HTR-8/SVneo (cell line): Measurements from ENCODE around the gene CTNNA2.

Experiments
- DNase-seq: peaks from one replicate; pipeline ENCODE4 v3.0.0; 2011; ENCODE audit warnings: low spot score, mixed read lengths; ENCODE audit not compliant: insufficient read length
- FAIRE-seq: peaks from 2 replicates; lab custom pipeline; 2011; peaks lifted over from hg19 to GRCh38; lab: Jason Lieb, UNC

CTNNA2 gene

DNA sequence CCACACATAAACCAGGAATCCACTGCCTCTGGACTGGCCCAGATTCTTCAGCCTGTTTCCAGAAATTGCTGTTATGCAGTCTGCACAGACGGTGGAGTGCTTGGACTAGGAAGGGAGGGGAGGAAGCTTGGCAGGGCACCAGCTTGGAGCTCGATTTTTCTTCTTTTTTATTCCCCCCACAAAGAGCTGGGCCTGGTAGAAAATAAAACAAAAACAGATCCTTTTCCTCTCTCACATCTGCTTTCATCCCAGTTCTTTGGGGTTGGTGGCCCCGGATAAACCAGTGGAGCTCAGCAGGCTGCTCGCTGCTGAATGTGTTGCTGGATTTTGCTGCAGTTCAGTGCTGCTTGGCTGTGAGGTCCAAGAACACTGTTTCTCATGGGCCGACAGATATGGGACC lies 775.7 kb downstream of the CTNNA2 start:
- DNase-seq (no peak), FAIRE-seq (no peak)

- DNase-seq: no peak
- FAIRE-seq: no peak
Measured at GRCh38 chr2:80291656-80292055, 778.8 kb downstream of the CTNNA2 start.

DNA sequence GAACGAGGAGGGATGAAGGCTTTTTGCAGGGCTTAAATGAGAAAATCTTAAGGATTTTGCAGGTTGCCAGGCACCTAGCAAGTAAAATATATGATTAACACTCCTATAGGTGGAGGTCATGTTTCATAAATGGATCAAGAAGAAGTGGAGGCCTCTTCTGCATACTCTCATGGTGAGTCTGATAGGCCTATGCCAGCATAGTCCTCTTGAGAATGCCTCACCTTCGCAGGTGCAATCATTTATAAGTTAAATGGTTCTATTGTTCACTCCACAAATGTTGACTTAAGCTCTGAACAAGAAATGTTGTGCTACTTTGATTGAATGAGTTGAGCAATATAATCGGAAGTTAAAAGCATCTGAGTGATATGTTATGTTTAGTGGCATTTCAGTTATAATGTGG lies 779.6 kb downstream of the CTNNA2 start:
- no peak for DNase-seq
- FAIRE-seq: no peak

DNA sequence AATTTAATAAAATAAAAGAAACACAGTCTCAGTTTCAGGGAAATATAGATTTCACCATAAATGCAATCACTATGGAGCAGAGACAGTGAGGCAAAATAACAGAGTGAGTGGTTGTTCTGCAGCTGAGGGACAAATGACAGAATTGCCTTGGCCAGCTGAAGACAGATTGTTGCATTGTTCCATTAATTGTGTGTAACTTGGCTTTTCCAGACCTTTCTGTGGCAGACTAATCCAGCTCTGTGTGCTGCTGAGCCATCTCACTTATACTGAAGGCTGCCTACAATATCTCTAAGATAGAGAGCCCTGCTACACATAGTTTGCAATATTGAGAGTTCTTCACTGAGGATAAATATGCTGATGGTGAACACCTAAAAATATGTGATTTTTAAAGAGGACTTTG lies 780.2 kb downstream of the CTNNA2 start:
- FAIRE-seq (no peak), DNase-seq (no peak)

DNA sequence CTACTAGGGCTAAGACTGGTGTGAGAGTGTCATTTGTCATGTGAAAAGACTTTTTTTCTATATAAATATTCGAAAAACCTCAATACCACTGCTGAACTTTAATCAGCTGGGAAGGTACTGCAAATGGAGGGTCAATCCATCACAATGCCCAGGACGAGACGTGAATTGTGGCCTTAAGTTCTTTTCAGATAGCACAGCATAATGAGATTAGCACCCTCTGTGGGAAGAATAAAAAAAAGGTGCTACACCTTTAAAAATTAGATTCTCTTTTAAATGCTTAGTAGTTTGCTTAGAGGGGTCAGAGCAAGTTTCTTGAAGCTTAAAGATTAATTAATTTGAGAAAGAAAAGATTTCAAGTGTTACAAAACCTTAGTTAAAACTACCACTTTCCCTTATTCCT lies 786.1 kb downstream of the CTNNA2 start:
- FAIRE-seq (no peak), DNase-seq (no peak)

GRCh38 chr2:80299661-80300060 lies 786.8 kb downstream of the CTNNA2 start:
- no peak for DNase-seq
- FAIRE-seq: no peak

DNA sequence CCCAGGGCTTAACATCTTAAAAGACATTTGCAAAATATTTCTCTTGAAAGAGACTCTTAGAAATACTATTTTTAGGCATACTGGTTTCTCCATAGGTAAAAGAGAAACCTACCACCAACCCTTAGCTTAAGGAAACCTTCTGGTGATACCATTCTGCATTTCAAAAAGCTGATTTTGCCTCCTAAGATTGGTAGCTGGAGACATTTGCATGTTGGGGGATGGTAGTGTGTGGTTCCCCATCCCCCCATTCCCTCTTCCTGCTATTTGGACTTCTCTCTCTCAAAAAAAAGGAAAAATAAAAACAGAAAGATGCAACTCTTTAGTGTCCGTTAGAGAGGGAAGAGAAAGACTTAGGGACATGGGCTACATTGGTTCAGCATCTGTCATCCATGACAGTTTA lies 787.5 kb downstream of the CTNNA2 start:
- FAIRE-seq: no peak
- no peak for DNase-seq

DNA sequence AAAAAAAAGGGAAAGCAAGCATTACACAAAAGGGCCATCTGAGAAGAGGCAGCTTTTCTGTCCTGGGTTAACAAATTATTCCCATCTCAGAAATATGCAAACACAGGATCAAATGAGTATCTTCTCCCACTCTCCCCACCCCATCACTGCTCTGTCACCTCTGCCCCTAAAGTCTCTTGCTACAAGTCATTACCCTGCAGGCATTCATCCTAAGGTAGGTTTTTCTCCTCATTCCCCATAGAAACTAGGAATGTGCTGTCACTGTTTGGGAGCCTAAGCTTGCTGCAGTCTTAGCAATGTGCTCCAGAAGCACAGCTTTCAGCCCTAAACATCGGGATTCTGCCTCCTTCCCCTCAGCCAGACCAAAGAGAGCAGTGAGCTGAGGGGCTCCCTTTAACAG lies 788.1 kb downstream of the CTNNA2 start:
- DNase-seq (no peak), FAIRE-seq (no peak)

GRCh38 chr2:80302001-80302313 lies 789.1 kb downstream of the CTNNA2 start:
- no peak for DNase-seq
- no peak for FAIRE-seq

GRCh38 chr2:80302314-80303005 lies 789.6 kb downstream of the CTNNA2 start:
- no peak for FAIRE-seq
- DNase-seq: no peak

- DNase-seq: no peak
- FAIRE-seq: no peak
Measured at GRCh38 chr2:80303006-80303908, 790.4 kb downstream of the CTNNA2 start.

DNA sequence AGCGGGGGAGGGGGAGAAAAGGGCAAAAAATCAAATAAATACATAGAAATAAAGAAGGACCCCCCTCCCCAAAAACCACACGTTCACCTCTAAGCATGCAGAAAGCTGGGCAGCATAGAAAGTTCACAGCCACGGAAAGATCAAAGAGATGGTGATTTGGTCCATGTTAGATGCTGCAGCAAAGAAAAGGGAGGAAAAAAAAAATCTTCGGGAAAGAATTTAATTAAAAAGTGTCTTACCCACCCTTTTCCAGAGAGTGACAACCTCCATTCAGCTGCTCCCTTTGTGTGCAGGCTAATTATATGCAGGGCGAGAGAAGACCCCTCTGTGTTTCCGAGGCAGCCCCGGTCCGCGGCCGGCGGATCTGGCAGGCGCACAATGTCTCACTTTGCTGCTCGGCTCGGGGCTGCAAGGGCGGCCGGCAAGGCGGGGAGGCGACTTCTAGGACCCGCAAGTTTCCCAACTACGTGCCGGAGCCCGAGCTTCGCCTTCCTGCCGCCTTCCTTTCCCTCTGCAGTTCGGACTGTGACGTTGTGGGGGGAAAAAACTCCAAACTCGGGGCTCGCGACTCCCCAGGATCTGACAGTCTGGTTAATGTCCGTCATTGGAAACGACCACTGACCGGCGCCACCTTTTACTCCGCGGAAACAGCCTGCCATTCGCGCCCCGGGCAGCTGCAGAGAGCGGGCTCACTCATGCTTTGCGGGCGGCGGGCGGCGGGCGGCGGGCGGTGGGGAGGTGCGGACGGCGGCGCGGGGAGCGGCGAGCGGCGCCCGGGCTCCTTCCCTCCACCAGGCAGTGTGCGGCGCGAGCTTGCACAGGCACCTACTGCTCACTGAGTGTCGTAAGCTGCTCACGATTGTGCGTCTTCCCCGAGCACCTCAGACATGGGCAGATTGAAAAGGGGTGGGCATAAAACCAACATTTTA lies 791.3 kb downstream of the CTNNA2 start, which contains the start of gene LRRTM1:
LRRTM1 (minus strand) TSS at position 844 of the 929 bp plus-strand sequence. CDS start 933 bp downstream, outside the sequence.
- peak; percentile 12 for DNase-seq

DNA sequence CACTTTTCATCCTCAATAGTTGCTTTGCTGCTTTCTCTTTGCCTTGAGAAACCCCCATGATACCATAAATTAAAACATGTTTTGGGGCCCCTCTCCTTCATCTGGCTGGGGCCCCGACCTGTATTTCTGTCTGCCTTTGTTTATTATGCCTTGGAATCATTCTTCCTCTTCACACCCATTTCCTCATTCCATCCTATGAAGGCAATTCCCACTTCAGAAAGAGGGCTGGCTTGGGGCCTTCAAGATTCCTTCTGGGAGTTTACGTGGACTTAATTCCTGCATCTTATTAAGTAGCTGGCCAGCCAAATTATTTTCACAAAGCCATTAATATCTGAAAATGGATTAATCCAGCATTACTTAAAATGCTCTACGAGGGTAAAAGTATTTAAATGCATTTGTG lies 798.5 kb downstream of the CTNNA2 start:
- DNase-seq (no peak), FAIRE-seq (no peak)

More for the DNA sequence above, 791.3 kb downstream of the CTNNA2 start, which contains the start of gene LRRTM1:
- no peak for FAIRE-seq

DNA sequence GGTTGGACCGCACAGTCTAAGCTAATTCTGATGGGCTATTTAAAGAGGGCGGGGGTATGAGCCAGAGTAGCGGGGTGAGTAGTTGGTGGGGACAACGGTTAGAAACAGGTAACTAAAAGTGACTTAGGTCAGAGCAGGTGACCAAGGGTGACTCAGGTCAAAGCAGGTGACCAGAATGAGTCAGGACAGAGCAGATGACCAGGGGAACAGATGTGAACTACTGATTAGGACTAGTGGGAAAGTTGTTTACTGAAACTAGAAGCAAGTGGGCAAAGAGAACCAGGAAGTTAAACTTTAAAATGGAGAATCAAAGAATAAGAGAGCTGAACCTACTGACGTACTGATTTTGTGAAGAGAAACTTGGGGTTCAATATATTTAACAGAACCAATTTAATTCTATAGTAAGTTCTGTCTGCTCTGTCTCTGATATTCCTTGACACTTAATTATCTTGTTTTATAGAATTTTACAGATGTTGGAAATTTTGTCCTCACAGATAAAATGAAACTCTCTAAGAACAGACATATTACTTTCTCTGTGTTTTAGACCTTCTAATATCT lies 799.5 kb downstream of the CTNNA2 start:
- no peak for FAIRE-seq
- DNase-seq: no peak

DNA sequence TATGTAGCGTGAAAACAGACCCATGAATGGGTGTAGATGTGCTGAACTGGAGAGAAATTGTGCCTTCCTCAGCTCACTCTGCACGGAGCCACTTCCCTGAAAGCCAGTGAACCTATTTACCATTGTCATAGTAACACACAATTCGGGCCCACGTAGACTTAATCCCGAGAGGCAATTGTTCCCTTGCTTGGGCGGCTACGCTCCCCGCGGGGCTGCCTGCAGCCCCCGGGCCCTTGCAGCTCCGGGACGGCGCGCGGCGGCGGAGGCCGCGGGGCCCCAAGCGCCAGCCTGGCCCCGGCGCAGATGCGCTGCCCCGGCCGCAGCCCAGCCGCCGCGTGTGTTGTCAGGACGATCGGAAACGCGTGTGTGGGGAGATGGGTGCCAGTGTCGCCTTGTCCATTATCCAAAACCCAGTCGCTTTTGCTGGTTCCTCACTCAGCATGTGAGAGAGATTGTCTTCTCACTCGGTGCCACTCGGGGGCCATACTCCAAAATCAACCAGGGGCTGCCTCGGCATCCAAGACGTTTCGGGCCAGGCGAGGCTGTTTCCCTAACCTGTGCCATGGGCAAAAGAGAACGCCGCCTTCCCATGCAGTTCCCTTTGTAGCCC lies 809.6 kb downstream of the CTNNA2 start:
- no peak for FAIRE-seq
- no peak for DNase-seq

GRCh38 chr2:80322958-80323357 lies 810.1 kb downstream of the CTNNA2 start:
- no peak for DNase-seq
- FAIRE-seq: no peak

GRCh38 chr2:80323610-80324009 lies 810.8 kb downstream of the CTNNA2 start:
- no peak for DNase-seq
- FAIRE-seq: no peak

GRCh38 chr2:80324525-80324924 lies 811.7 kb downstream of the CTNNA2 start:
- no peak for FAIRE-seq
- no peak for DNase-seq

DNA sequence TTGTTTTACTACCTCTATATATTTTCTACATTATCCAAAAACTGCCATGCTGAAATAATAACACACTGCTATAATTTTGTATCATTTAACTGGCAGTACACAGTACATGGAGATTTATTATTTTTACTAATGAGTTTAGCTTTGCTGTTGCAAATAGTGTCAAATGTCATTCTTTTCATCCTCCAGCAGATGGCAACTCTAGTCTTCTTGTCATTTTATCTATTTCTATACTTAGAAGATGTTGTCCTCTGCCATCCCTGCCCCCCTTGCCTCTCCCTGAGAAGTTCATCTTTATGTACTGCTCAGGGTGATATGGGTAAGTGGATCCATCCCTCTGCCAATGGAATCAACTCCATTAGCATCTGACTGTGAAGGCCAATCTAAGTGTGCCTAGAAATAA lies 813.4 kb downstream of the CTNNA2 start:
- peak; percentile 10 for DNase-seq
- FAIRE-seq: no peak

DNA sequence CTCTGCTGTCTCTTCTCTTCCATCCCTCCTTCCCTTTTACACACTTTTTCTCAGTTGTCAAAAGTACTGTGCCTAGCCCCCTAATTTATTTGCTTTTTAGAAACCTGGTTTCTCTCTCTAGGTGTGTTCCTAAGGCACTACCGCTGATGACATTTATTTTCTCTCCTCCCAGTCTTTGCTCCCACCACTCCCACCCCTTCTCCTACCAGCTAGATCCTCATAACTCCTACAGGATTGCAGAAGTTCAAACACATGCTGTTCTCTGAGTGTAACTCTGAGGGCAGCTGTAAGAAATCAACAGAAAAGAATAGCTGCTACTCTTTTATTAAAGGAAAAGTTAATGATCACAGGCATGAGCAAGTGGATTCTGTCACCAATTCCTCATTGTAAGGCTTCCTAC lies 814.0 kb downstream of the CTNNA2 start:
- FAIRE-seq (no peak), DNase-seq (no peak)
